SK-MEL-5 (cell line): ENCODE measurements around the gene ZFAND3. TPM values are rescaled to one million over a fixed set of nuclear protein-coding genes. Genes with fewer than 3 reads are reported as not detected.

Experiments used
- DNase-seq: peaks from one replicate; pipeline ENCODE4 v3.0.0-alpha.2; 2016; ENCODE audit warnings: low read depth, low spot score
- in situ Hi-C: cut with HindIII; loops from 2 replicates; pipeline ENCODE4 v1.10.0; 2016; ENCODE audit warnings: low sequenced_read_pairs, high pct_unique_total_duplicates, low pct_unique_long_range_greater_than_20kb
- total RNA-seq: library from RNA; depleted of rRNA; stranded (reverse); fragments of >200 nt; shearing (Covaris generic); gene quantifications from 2 replicates; pipeline ENCODE4 v1.2.3, GENCODE V29; 2014

ZFAND3 gene
- total RNA-seq, 1 experiment from 2014 or later = 14.6 TPM

GRCh38 chr6:37792457-37793033 is 27.0 kb upstream of the ZFAND3 start:
- DNase-seq = no peak
- in situ Hi-C loops = no loop called here

- in situ Hi-C loops = no loop called here
- DNase-seq = no peak
Observed at GRCh38 chr6:37793067-37793466, 26.5 kb upstream of the ZFAND3 start.

GRCh38 chr6:37794825-37795224 is 24.7 kb upstream of the ZFAND3 start:
- in situ Hi-C loops = no loop called here

GRCh38 chr6:37798436-37799262 is 20.9 kb upstream of the ZFAND3 start:
- no peak for DNase-seq
- in situ Hi-C loops = no loop called here

More at GRCh38 chr6:37794825-37795224, 24.7 kb upstream of the ZFAND3 start:
- DNase-seq = no peak

GRCh38 chr6:37799263-37799644 is 20.3 kb upstream of the ZFAND3 start:
- in situ Hi-C loops = no loop called here
- DNase-seq = no peak

GRCh38 chr6:37800703-37801604 is 18.6 kb upstream of the ZFAND3 start:
- in situ Hi-C loops = no loop called here
- DNase-seq = no peak

- no peak for DNase-seq
- in situ Hi-C loops = no loop called here
Observed at GRCh38 chr6:37801605-37801940, 18.0 kb upstream of the ZFAND3 start.

GRCh38 chr6:37802810-37803209 is 16.7 kb upstream of the ZFAND3 start:
- DNase-seq = no peak
- in situ Hi-C loops = no loop called here

- in situ Hi-C loops = no loop called here
- DNase-seq = no peak
Observed at GRCh38 chr6:37804586-37804985, 14.9 kb upstream of the ZFAND3 start.

GRCh38 chr6:37806213-37806612 is 13.3 kb upstream of the ZFAND3 start:
- in situ Hi-C loops = no loop called here
- DNase-seq = no peak

GRCh38 chr6:37807656-37808055 is 11.9 kb upstream of the ZFAND3 start:
- in situ Hi-C loops = no loop called here
- no peak for DNase-seq

- in situ Hi-C loops = no loop called here
- DNase-seq = peak; percentile 25
Observed at GRCh38 chr6:37809197-37809543, 10.4 kb upstream of the ZFAND3 start.

GRCh38 chr6:37812841-37813240 is 6.7 kb upstream of the ZFAND3 start:
- DNase-seq = no peak
- in situ Hi-C loops = no loop called here

- DNase-seq = no peak
- in situ Hi-C loops = no loop called here
Observed at GRCh38 chr6:37814374-37814773, 5.2 kb upstream of the ZFAND3 start.

GRCh38 chr6:37816599-37817375 is 2.7 kb upstream of the ZFAND3 start:
- no peak for DNase-seq
- in situ Hi-C loops = no loop called here

GRCh38 chr6:37818536-37819176 is 871 bp upstream of the ZFAND3 start:
- DNase-seq = peak; percentile 96
- in situ Hi-C loops = no loop called here
